Trophoblast cell (in vitro differentiated cells and primary cell): ENCODE results near the gene UNC50.

ENCODE experiments used
- DNase-seq, 2 donors: peaks; one replicate each; pipeline ENCODE4 v3.0.0-alpha.2; 2016
- H2AFZ ChIP-seq: 2 replicates; pipeline ENCODE4 v1.6.1; 2013; ENCODE audit warnings: low read length, moderate library complexity, mild to moderate bottlenecking; ENCODE audit not compliant: insufficient read depth, poor library complexity
- H2AK5ac ChIP-seq: 2 replicates; pipeline ENCODE4 v1.6.1; 2013; ENCODE audit warnings: mild to moderate bottlenecking, low read length
- H2BK120ac ChIP-seq: 2 replicates; pipeline ENCODE4 v1.6.1; 2013; ENCODE audit warnings: low read length, mild to moderate bottlenecking, moderate library complexity; ENCODE audit not compliant: insufficient read depth, poor library complexity
- H2BK12ac ChIP-seq: 2 replicates; pipeline ENCODE4 v1.6.1; 2013; ENCODE audit warnings: mild to moderate bottlenecking, low read length, moderate library complexity
- H2BK5ac ChIP-seq: 2 replicates; pipeline ENCODE4 v1.6.1; 2013; ENCODE audit warnings: low read length, low read depth, moderate library complexity, mild to moderate bottlenecking; ENCODE audit not compliant: poor library complexity
- H3K14ac ChIP-seq: 2 replicates; pipeline ENCODE4 v1.6.1; 2013; ENCODE audit warnings: mild to moderate bottlenecking, low read length
- H3K18ac ChIP-seq: 2 replicates; pipeline ENCODE4 v1.6.1; 2013; ENCODE audit warnings: mild to moderate bottlenecking, low read length
- H3K23ac ChIP-seq: 2 replicates; pipeline ENCODE4 v1.6.1; 2013; ENCODE audit warnings: low read length
- H3K27ac ChIP-seq: 2 replicates; pipeline ENCODE4 v1.5.1; 2013; ENCODE audit warnings: low read depth, mild to moderate bottlenecking, inconsistent platforms, low read length, moderate library complexity
- H3K27me3 ChIP-seq: 2 replicates; pipeline ENCODE4 v1.6.1; 2013; ENCODE audit warnings: inconsistent platforms, mild to moderate bottlenecking, low read length, moderate library complexity; ENCODE audit not compliant: insufficient read depth
- H3K36me3 ChIP-seq, 2 experiments: 1 replicate in 1 of 2; 2 replicates in 1 of 2; pipeline ENCODE4 v1.6.1; 2013; ENCODE audit warnings: low read length in 2 of 2, mild to moderate bottlenecking in 2 of 2, moderate library complexity in 1 of 2; ENCODE audit not compliant: insufficient read depth in 2 of 2, control insufficient read depth in 1 of 2
- H3K4ac ChIP-seq: 2 replicates; pipeline ENCODE4 v1.6.1; 2013; ENCODE audit warnings: low read depth, mild to moderate bottlenecking, low read length, moderate library complexity
- H3K4me1 ChIP-seq, 2 experiments: 1 replicate in 1 of 2; 2 replicates in 1 of 2; pipeline ENCODE4 v1.6.1; 2013; ENCODE audit warnings: low read length in 2 of 2, mild to moderate bottlenecking in 2 of 2, moderate library complexity in 1 of 2; ENCODE audit not compliant: insufficient read depth in 2 of 2, control insufficient read depth in 1 of 2
- H3K4me2 ChIP-seq: 2 replicates; pipeline ENCODE4 v1.6.1; 2013; ENCODE audit warnings: inconsistent platforms, mild to moderate bottlenecking, low read length, moderate library complexity
- H3K4me3 ChIP-seq: 2 replicates; pipeline ENCODE4 v1.5.1; 2013; ENCODE audit warnings: mild to moderate bottlenecking, low read depth, low read length, inconsistent platforms
- H3K79me1 ChIP-seq: one replicate; pipeline ENCODE4 v1.6.1; 2013; ENCODE audit warnings: low read length
- H3K79me2 ChIP-seq: 2 replicates; pipeline ENCODE4 v1.6.1; 2013; ENCODE audit warnings: low read length, mild to moderate bottlenecking; ENCODE audit not compliant: control insufficient read depth, insufficient read depth, poor library complexity
- H3K9ac ChIP-seq: 2 replicates; pipeline ENCODE4 v1.6.1; 2013; ENCODE audit warnings: mild to moderate bottlenecking, low read length
- H3K9me3 ChIP-seq: 2 replicates; pipeline ENCODE4 v1.6.1; 2013; ENCODE audit warnings: low read depth, mild to moderate bottlenecking, control low read depth, inconsistent platforms, low read length; ENCODE audit not compliant: insufficient read depth
- H4K12ac ChIP-seq: 2 replicates; pipeline ENCODE4 v1.6.1; 2013; ENCODE audit warnings: low read depth, mild to moderate bottlenecking, low read length, moderate library complexity
- H4K8ac ChIP-seq: 2 replicates; pipeline ENCODE4 v1.6.1; 2013; ENCODE audit warnings: low read depth, mild to moderate bottlenecking, low read length, moderate library complexity
- H4K91ac ChIP-seq: one replicate; pipeline ENCODE4 v1.6.1; 2013; ENCODE audit warnings: low read depth, mild to moderate bottlenecking, low read length, moderate library complexity
- WGBS: extraction: QIAGEN DNeasy Blood & Tissue Kit; methylation state at CpG from one replicate; pipeline ENCODE4 v1.1.7; 2013; ENCODE audit warnings: missing lambda C conversion rate; ENCODE audit not compliant: insufficient read length, insufficient coverage; ENCODE audit errors: extremely low coverage; 5-methylcytosine and 5-hydroxymethylcytosine counted together

UNC50 gene

GRCh38 chr2:98643496-98644100, 35.2 kb downstream of the UNC50 start:
- Histone ChIP-seq H2BK12ac (no peak overlapping the region), H3K18ac (no peak overlapping the region), H3K4me1 (peaks cover 1 to 5% of the 10 kb centered on the region in 2 experiments), H3K27ac (no peak overlapping the region), H3K23ac (no peak overlapping the region), H2AK5ac (no peak overlapping the region), H3K4me2 (no peak overlapping the region), H4K8ac (no peak overlapping the region), H2AFZ (no peak overlapping the region), H3K4me3 (no peak overlapping the region), H2BK120ac (no peak overlapping the region), H3K4ac (no peak overlapping the region), H3K9me3 (no peaks in the 10 kb centered on the region), H3K79me2 (no peaks in the 10 kb centered on the region), H2BK5ac (no peak overlapping the region), H4K12ac (no peak overlapping the region), H3K27me3 (no peaks in the 10 kb centered on the region), H3K14ac (no peak overlapping the region), H4K91ac (no peak overlapping the region), H3K36me3 (no peaks in the 10 kb centered on the region), H3K79me1 (peaks cover 3% of the 10 kb centered on the region), H3K9ac (no peak overlapping the region)
- peak; percentile 29 to 79 for DNase-seq
- WGBS = no CpG with 5 or more reads among the region's 5 CpGs

GRCh38 chr2:98647636-98648035, 39.2 kb downstream of the UNC50 start:
- Histone ChIP-seq H3K36me3 (no peaks in the 10 kb centered on the region), H2AFZ (no peak overlapping the region), H3K18ac (no peak overlapping the region), H3K14ac (no peak overlapping the region), H3K27ac (no peak overlapping the region), H3K4me1 (peaks cover 1 to 5% of the 10 kb centered on the region in 2 experiments), H4K8ac (no peak overlapping the region), H3K9ac (no peak overlapping the region), H3K4ac (no peak overlapping the region), H2BK12ac (no peak overlapping the region), H2BK5ac (no peak overlapping the region), H4K12ac (no peak overlapping the region), H3K79me1 (peaks cover 3% of the 10 kb centered on the region), H3K9me3 (no peaks in the 10 kb centered on the region), H3K23ac (no peak overlapping the region), H2AK5ac (no peak overlapping the region), H3K79me2 (no peaks in the 10 kb centered on the region), H3K27me3 (no peaks in the 10 kb centered on the region), H3K4me3 (no peak overlapping the region), H4K91ac (no peak overlapping the region), H3K4me2 (no peak overlapping the region), H2BK120ac (no peak overlapping the region)
- DNase-seq = peak; percentile 92 to 99
- whole genome bisulfite sequencing = no CpG with 5 or more reads among the region's 5 CpGs

- Histone ChIP-seq H3K9ac (no peak overlapping the region), H3K23ac (no peak overlapping the region), H2AFZ (no peak overlapping the region), H3K4ac (no peak overlapping the region), H3K27ac (no peak overlapping the region), H4K91ac (peak overlapping the region; percentile 74), H2BK120ac (no peak overlapping the region), H3K79me2 (no peaks in the 10 kb centered on the region), H3K4me2 (no peak overlapping the region), H2BK5ac (peak overlapping the region; percentile 32), H4K12ac (no peak overlapping the region), H3K18ac (no peak overlapping the region), H4K8ac (no peak overlapping the region), H3K14ac (peak overlapping the region; percentile 3), H3K27me3 (no peaks in the 10 kb centered on the region), H3K9me3 (no peaks in the 10 kb centered on the region), H3K36me3 (no peaks in the 10 kb centered on the region), H3K4me3 (no peak overlapping the region), H3K4me1 (peaks cover 0 to 5% of the 10 kb centered on the region in 2 experiments), H2AK5ac (no peak overlapping the region), H2BK12ac (peak overlapping the region; percentile 10), H3K79me1 (peaks cover 3% of the 10 kb centered on the region)
- WGBS = no CpG with 5 or more reads among the region's 4 CpGs
- no peak for DNase-seq
Observed at GRCh38 chr2:98648451-98648850, 40.1 kb downstream of the UNC50 start.

GRCh38 chr2:98649135-98649991, 41.0 kb downstream of the UNC50 start:
- H3K14ac ChIP-seq = no peak overlapping the region
- H3K4ac ChIP-seq = no peak overlapping the region
- no peaks in the 10 kb centered on the region for H3K79me2 ChIP-seq
- peak overlapping the region; percentile 51 for H3K27ac ChIP-seq
- peak overlapping the region; percentile 9 for H2BK120ac ChIP-seq
- no peak overlapping the region for H3K18ac ChIP-seq
- no peak overlapping the region for H3K9ac ChIP-seq
- H2AK5ac ChIP-seq = no peak overlapping the region
- peak; percentile 88 to 95 for DNase-seq
- peak overlapping the region; percentile 46 for H2BK12ac ChIP-seq
- no peaks in the 10 kb centered on the region for H3K9me3 ChIP-seq
- H3K4me2 ChIP-seq = peak overlapping the region; percentile 20
- H3K4me1 ChIP-seq = peaks cover 0 to 5% of the 10 kb centered on the region in 2 experiments
- H3K36me3 ChIP-seq = no peaks in the 10 kb centered on the region
- peak overlapping the region; percentile 78 for H4K91ac ChIP-seq
- H3K79me1 ChIP-seq = peaks cover 3% of the 10 kb centered on the region
- H3K23ac ChIP-seq = no peak overlapping the region
- peak overlapping the region; percentile 73 for H2BK5ac ChIP-seq
- H2AFZ ChIP-seq = peak overlapping the region; percentile 58
- H4K12ac ChIP-seq = peak overlapping the region; percentile 45
- H3K27me3 ChIP-seq = no peaks in the 10 kb centered on the region
- peak overlapping the region; percentile 2 for H4K8ac ChIP-seq
- H3K4me3 ChIP-seq = no peak overlapping the region
- WGBS = no CpG with 5 or more reads among the region's 4 CpGs
